T-helper 17 cell (primary cell): Measurements from ENCODE around the gene GADD45B. TPM values are rescaled to one million over a fixed set of nuclear protein-coding genes. Genes with fewer than 3 reads are reported as not detected.
A peak's percentile ranks its signal among the peaks of the same experiment; 100 is the strongest.

Experiments
- ATAC-seq: fragments of 150-1000 bp; cut with Tn5 transposase; 2 replicates; pipeline ENCODE4 v1.10.0; 2021; ENCODE audit warnings: mild to moderate bottlenecking, moderate library complexity
- DNase-seq, 3 donors: peaks; one replicate each; pipeline versions ENCODE4 v3.0.0 to v3.0.0-alpha.2; 2020 to 2021
- H3K9me3 ChIP-seq: one replicate; pipeline ENCODE4 v1.7.0; 2013; ENCODE audit warnings: low read length, mild to moderate bottlenecking; ENCODE audit not compliant: control insufficient read depth, poor library complexity, severe bottlenecking
- H3K27ac Mint-ChIP-seq: one replicate; pipeline ENCODE4 v1.8.0; 2022; ENCODE audit warnings: mild to moderate bottlenecking, moderate library complexity, mixed read lengths
- H3K27me3 Mint-ChIP-seq: one replicate; pipeline ENCODE4 v1.8.0; 2022; ENCODE audit warnings: mixed read lengths
- H3K36me3 Mint-ChIP-seq: one replicate; pipeline ENCODE4 v1.8.0; 2022; ENCODE audit warnings: low read depth, mixed read lengths
- H3K4me1 Mint-ChIP-seq: one replicate; pipeline ENCODE4 v1.8.0; 2022; ENCODE audit warnings: mild to moderate bottlenecking, mixed read lengths
- H3K4me3 Mint-ChIP-seq: one replicate; pipeline ENCODE4 v1.8.0; 2022; ENCODE audit warnings: mild to moderate bottlenecking, moderate library complexity, mixed read lengths
- total RNA-seq, 4 donors: library from RNA in 2 of 4; stranded (reverse) in 2 of 4; gene quantifications; one replicate each; pipeline ENCODE4 v1.2.3 and lab custom pipeline; 2022 to 2026

Gene GADD45B
- total RNA-seq, 2 donors from 2014 or later: 120 to 135 TPM

GRCh38 chr19:2479556-2480194, 3.7 kb downstream of the GADD45B start:
- no peaks in the 10 kb centered on the region for H3K9me3 ChIP-seq
- ATAC-seq: no peak
- H3K4me3 Mint-ChIP-seq: peak overlapping the region; percentile 96
- peaks cover 9% of the 10 kb centered on the region for H3K36me3 Mint-ChIP-seq
- peaks cover 29% of the 10 kb centered on the region for H3K4me1 Mint-ChIP-seq
- DNase-seq: no peak
- H3K27me3 Mint-ChIP-seq: no peaks in the 10 kb centered on the region
- peak overlapping the region; percentile 95 for H3K27ac Mint-ChIP-seq

GRCh38 chr19:2481466-2481865, 5.5 kb downstream of the GADD45B start:
- Mint-ChIP-seq H3K27me3 (no peaks in the 10 kb centered on the region), H3K36me3 (peaks cover 9% of the 10 kb centered on the region), H3K4me3 (no peak overlapping the region), H3K4me1 (peaks cover 22% of the 10 kb centered on the region), H3K27ac (no peak overlapping the region)
- ATAC-seq (no peak), DNase-seq (no peak)
- no peaks in the 10 kb centered on the region for H3K9me3 ChIP-seq

GRCh38 chr19:2482354-2483038, 6.6 kb downstream of the GADD45B start:
- no peak for DNase-seq
- H3K4me3 Mint-ChIP-seq: no peak overlapping the region

DNA sequence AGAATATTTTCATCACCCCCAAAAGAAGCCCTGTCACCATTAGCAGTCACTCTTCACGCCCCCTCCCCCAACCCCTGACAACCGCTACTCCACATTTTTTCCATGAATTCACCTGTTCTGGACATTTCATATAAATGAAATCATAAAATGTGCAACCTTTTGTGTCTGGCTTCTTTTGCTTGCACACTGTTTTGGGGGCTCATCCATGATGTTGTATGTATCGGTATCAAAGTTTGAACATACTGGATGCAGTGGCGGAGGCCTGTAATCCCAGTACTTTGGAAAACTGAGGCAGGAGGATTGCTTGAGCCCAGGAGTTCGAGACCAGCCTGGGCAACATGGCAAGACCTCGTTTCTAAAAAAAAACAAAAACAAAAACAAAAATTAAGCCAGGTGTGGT, 7.2 kb downstream of the GADD45B start:
- no peaks in the 10 kb centered on the region for H3K27me3 Mint-ChIP-seq
- no peak overlapping the region for H3K4me3 Mint-ChIP-seq
- H3K9me3 ChIP-seq: no peaks in the 10 kb centered on the region
- peaks cover 11% of the 10 kb centered on the region for H3K4me1 Mint-ChIP-seq
- H3K27ac Mint-ChIP-seq: no peak overlapping the region
- ATAC-seq: no peak
- H3K36me3 Mint-ChIP-seq: peaks cover 5% of the 10 kb centered on the region
- DNase-seq: no peak

More at GRCh38 chr19:2482354-2483038, 6.6 kb downstream of the GADD45B start:
- peaks cover 5% of the 10 kb centered on the region for H3K36me3 Mint-ChIP-seq
- H3K9me3 ChIP-seq: no peaks in the 10 kb centered on the region
- no peak for ATAC-seq
- no peak overlapping the region for H3K27ac Mint-ChIP-seq
- no peaks in the 10 kb centered on the region for H3K27me3 Mint-ChIP-seq
- H3K4me1 Mint-ChIP-seq: peaks cover 13% of the 10 kb centered on the region

DNA sequence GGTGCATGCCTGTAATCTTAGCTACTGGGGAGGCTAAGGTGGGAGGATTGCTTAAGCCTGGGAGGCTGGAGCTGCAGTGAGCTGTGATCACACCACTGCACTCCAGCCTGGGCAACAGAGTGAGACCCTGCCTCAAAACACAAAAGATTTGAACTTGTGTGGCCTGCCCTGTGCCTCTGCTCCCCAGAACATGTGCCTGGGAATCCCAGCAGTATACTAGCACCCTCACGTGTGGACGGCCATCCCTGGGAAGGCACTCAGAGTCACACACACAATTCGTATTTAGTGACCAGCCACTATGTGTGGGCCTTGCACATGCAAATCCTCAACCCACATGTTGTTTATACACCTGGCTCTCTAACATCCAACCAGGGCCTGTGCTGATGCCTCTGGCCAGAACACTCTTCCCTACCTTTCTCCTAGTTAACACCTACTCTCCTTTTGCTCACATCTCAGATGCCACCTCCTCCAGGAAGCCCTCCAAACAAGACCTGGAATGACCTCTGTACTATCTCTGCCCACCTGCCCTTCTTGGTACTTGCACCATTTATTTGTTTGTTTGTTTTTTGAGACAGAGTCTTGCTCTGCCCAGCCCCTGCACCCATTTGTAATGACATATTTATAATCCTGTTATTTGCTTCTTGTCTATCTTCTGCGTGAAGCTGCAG, 7.7 kb downstream of the GADD45B start:
- Mint-ChIP-seq H3K27me3 (no peaks in the 10 kb centered on the region), H3K4me1 (peaks cover 8% of the 10 kb centered on the region)
- ATAC-seq: no peak

GRCh38 chr19:2484178-2484937, 8.4 kb downstream of the GADD45B start:
- H3K36me3 Mint-ChIP-seq: peaks cover 3% of the 10 kb centered on the region
- no peak overlapping the region for H3K27ac Mint-ChIP-seq
- H3K4me3 Mint-ChIP-seq: no peak overlapping the region
- H3K27me3 Mint-ChIP-seq: no peaks in the 10 kb centered on the region
- H3K9me3 ChIP-seq: no peaks in the 10 kb centered on the region
- DNase-seq (no peak), ATAC-seq (no peak)
- H3K4me1 Mint-ChIP-seq: peaks cover 9% of the 10 kb centered on the region

More for the DNA sequence above, 7.7 kb downstream of the GADD45B start:
- Mint-ChIP-seq H3K27ac (no peak overlapping the region), H3K4me3 (no peak overlapping the region), H3K36me3 (peaks cover 3% of the 10 kb centered on the region)
- DNase-seq: no peak
- no peaks in the 10 kb centered on the region for H3K9me3 ChIP-seq

GRCh38 chr19:2485428-2485827, 9.5 kb downstream of the GADD45B start:
- no peak for ATAC-seq
- DNase-seq: no peak
- Mint-ChIP-seq H3K27ac (no peak overlapping the region), H3K4me3 (no peak overlapping the region), H3K27me3 (peaks cover 4% of the 10 kb centered on the region), H3K36me3 (peaks cover 3% of the 10 kb centered on the region), H3K4me1 (peaks cover 10% of the 10 kb centered on the region)
- no peaks in the 10 kb centered on the region for H3K9me3 ChIP-seq

GRCh38 chr19:2487090-2487489, 11.2 kb downstream of the GADD45B start:
- peak overlapping the region; percentile 71 for H3K4me3 Mint-ChIP-seq
- H3K36me3 Mint-ChIP-seq: peaks cover 3% of the 10 kb centered on the region
- peak overlapping the region; percentile 53 for H3K27ac Mint-ChIP-seq
- DNase-seq (no peak), ATAC-seq (no peak)
- no peaks in the 10 kb centered on the region for H3K9me3 ChIP-seq
- H3K27me3 Mint-ChIP-seq: peaks cover 12% of the 10 kb centered on the region
- H3K4me1 Mint-ChIP-seq: peaks cover 10% of the 10 kb centered on the region

- Mint-ChIP-seq H3K4me3 (no peak overlapping the region), H3K36me3 (no peaks in the 10 kb centered on the region), H3K4me1 (peaks cover 12% of the 10 kb centered on the region), H3K27me3 (peaks cover 12% of the 10 kb centered on the region), H3K27ac (no peak overlapping the region)
- DNase-seq: no peak
- no peaks in the 10 kb centered on the region for H3K9me3 ChIP-seq
- ATAC-seq: no peak
These were observed 11.9 kb downstream of the GADD45B start for GRCh38 chr19:2487842-2488241.

DNA sequence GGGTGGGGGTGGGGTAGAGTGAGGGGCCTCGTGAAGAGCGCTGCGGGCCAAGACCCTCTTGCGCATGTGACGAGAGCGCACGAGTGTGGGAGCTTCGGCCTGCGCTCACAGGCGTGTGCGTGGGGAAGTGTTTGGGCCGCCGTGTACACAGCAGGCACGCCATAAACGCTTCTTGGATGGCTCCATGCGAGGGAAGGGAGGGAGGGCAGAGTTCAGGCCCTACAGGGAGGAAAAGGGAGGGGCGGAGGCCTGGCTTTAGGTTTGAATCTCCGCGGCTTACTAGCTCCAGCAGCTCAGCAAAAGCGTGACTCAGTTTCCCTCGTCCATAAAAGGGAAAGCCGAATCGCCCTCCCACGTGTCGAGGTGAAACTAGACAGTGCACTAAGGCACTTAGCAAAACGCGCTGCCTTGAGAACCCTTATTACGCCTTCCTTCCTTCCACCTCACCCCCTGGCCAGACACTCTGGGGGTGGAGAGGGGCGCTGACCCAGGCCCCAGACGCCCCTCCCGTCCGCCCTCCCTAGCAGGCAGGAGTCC, 12.5 kb downstream of the GADD45B start:
- Mint-ChIP-seq H3K36me3 (no peaks in the 10 kb centered on the region), H3K27ac (no peak overlapping the region), H3K4me1 (peaks cover 12% of the 10 kb centered on the region), H3K4me3 (peak overlapping the region; percentile 73), H3K27me3 (peaks cover 12% of the 10 kb centered on the region)
- DNase-seq: no peak
- no peaks in the 10 kb centered on the region for H3K9me3 ChIP-seq
- ATAC-seq: peak; percentile 30

- ATAC-seq: peak; percentile 21
- no peak overlapping the region for H3K27ac Mint-ChIP-seq
- H3K36me3 Mint-ChIP-seq: no peaks in the 10 kb centered on the region
- no peaks in the 10 kb centered on the region for H3K9me3 ChIP-seq
- DNase-seq: no peak
- H3K4me1 Mint-ChIP-seq: peaks cover 18% of the 10 kb centered on the region
- peak overlapping the region; percentile 80 for H3K4me3 Mint-ChIP-seq
- peaks cover 12% of the 10 kb centered on the region for H3K27me3 Mint-ChIP-seq
These were observed 13.2 kb downstream of the GADD45B start for GRCh38 chr19:2488942-2489731.

GRCh38 chr19:2490659-2491058, 14.7 kb downstream of the GADD45B start:
- DNase-seq (no peak), ATAC-seq (no peak)
- Mint-ChIP-seq H3K4me1 (peaks cover 21% of the 10 kb centered on the region), H3K27ac (no peak overlapping the region), H3K4me3 (no peak overlapping the region), H3K27me3 (peaks cover 12% of the 10 kb centered on the region), H3K36me3 (no peaks in the 10 kb centered on the region)
- H3K9me3 ChIP-seq: no peaks in the 10 kb centered on the region
